SK-N-SH (cell line): ENCODE results near the gene ARHGAP15. TPM values are rescaled to one million over a fixed set of nuclear protein-coding genes. Genes with fewer than 3 reads are reported as not detected.
"Not testable (repeated sequence)": the region's sequence is repeated elsewhere in the genome, so short reads cannot be mapped to it uniquely, and the experiment has no call there.

ENCODE experiments used
- CTCF ChIA-PET: fragments of 300-600, 350-600 bp; formaldehyde crosslinking; extraction: SDS; loops from one replicate; lab custom pipeline; 2021; lab: Yijun Ruan, JAX
- POLR2A ChIA-PET: fragments of 350-600 bp; sonication (Branson Sonifier 250); formaldehyde crosslinking; extraction: SDS; loops from one replicate; lab custom pipeline; 2020; ENCODE audit warnings: antibody characterized with exemption, inconsistent platforms; lab: Yijun Ruan, JAX
- DNase-seq: peaks from one replicate; pipeline ENCODE4 v3.0.0; 2012
- H2AFZ ChIP-seq: fragments of 200-600 bp; sonication (generic); 2 replicates; pipeline ENCODE4 v1.8.1; 2016; ENCODE audit warnings: antibody characterized with exemption, mild to moderate bottlenecking, low read depth
- H3F3A ChIP-seq: fragments of 200-600 bp; sonication (generic); replicated peaks from 2 replicates; pipeline ENCODE3; 2016; ENCODE audit warnings: antibody characterized with exemption, mild to moderate bottlenecking; ENCODE audit not compliant: insufficient read depth
- H3K27ac ChIP-seq, 2 experiments: fragments of 200-500 bp in 1 of 2; fragments of 200-600 bp in 1 of 2; sonication (Bioruptor generic) in 1 of 2; sonication (generic), shearing (Covaris generic) in 1 of 2; 2 replicates each; pipeline versions ENCODE4 v1.5.1 to v1.6.1; 2014 to 2016; ENCODE audit warnings: low read depth in 2 of 2, inconsistent platforms in 1 of 2, low read length in 1 of 2, mild to moderate bottlenecking in 1 of 2, mixed read lengths in 1 of 2
- H3K27me3 ChIP-seq: fragments of 200-600 bp; sonication (generic), shearing (Covaris generic); 2 replicates; pipeline ENCODE4 v1.6.1; 2016; ENCODE audit warnings: mixed run types; ENCODE audit not compliant: insufficient read depth
- H3K36me3 ChIP-seq, 2 experiments: fragments of 200-500 bp in 1 of 2; fragments of 200-600 bp in 1 of 2; sonication (Bioruptor generic) in 1 of 2; sonication (generic) in 1 of 2; replicated peaks in 1 of 2; 2 replicates each; pipeline versions ENCODE3 to v1.5.1; 2014 to 2016; ENCODE audit warnings: low read length in 1 of 2, mild to moderate bottlenecking in 1 of 2; ENCODE audit not compliant: insufficient read depth in 2 of 2, control insufficient read depth in 1 of 2
- H3K4me1 ChIP-seq, 2 experiments: fragments of 200-500 bp in 1 of 2; fragments of 200-600 bp in 1 of 2; sonication (Bioruptor generic) in 1 of 2; sonication (generic), shearing (Covaris generic) in 1 of 2; 2 replicates each; pipeline versions ENCODE4 v1.5.1 to v1.6.1; 2014 to 2016; ENCODE audit warnings: low read depth in 1 of 2, low read length in 1 of 2, mixed run types in 1 of 2; ENCODE audit not compliant: insufficient read depth in 2 of 2, control insufficient read depth in 1 of 2
- H3K4me2 ChIP-seq: fragments of 200-600 bp; sonication (generic), shearing (Covaris generic); 2 replicates; pipeline ENCODE4 v1.6.1; 2017; ENCODE audit warnings: mixed run types
- H3K4me3 ChIP-seq, 2 experiments: fragments of 200-500 bp in 1 of 2; fragments of 200-600 bp in 1 of 2; sonication (Bioruptor generic) in 1 of 2; sonication (generic), shearing (Covaris generic) in 1 of 2; 2 replicates each; pipeline versions ENCODE4 v1.5.1 to v1.8.1; 2014 to 2016; ENCODE audit warnings: low read depth in 2 of 2, inconsistent platforms in 1 of 2, low read length in 1 of 2, mild to moderate bottlenecking in 1 of 2, mixed read lengths in 1 of 2, moderate library complexity in 1 of 2
- H3K79me2 ChIP-seq: fragments of 200-600 bp; sonication (generic); 2 replicates; pipeline ENCODE4 v1.8.1; 2017; ENCODE audit warnings: mild to moderate bottlenecking; ENCODE audit not compliant: insufficient read depth
- H3K9ac ChIP-seq: fragments of 200-600 bp; sonication (generic); 2 replicates; pipeline ENCODE4 v1.6.1; 2017; ENCODE audit warnings: mixed run types
- H3K9me2 ChIP-seq: fragments of 200-600 bp; sonication (generic); 2 replicates; pipeline ENCODE4 v1.6.1; 2017; ENCODE audit warnings: mixed run types
- H3K9me3 ChIP-seq: fragments of 200-600 bp; sonication (generic); 2 replicates; pipeline ENCODE4 v1.6.1; 2017; ENCODE audit warnings: mixed run types, mild to moderate bottlenecking, moderate library complexity
- H4K20me1 ChIP-seq: fragments of 200-600 bp; sonication (generic); 2 replicates; pipeline ENCODE4 v1.6.1; 2017; ENCODE audit warnings: mild to moderate bottlenecking, mixed run types; ENCODE audit not compliant: insufficient read depth
- EP300 ChIP-seq, 2 experiments: IDR thresholded peaks; 2 replicates each; pipeline versions ENCODE4 v1.4.0 to v1.6.1; 2012; ENCODE audit warnings: borderline replicate concordance in 1 of 2, low read depth in 1 of 2, low read length in 1 of 2
- GATA2 ChIP-seq: sonication (generic); formaldehyde crosslinking; IDR thresholded peaks from 2 replicates; pipeline ENCODE4 v1.5.0; 2020; ENCODE audit warnings: mild to moderate bottlenecking, missing genetic modification reagents
- RAD21 ChIP-seq: IDR thresholded peaks from 2 replicates; pipeline ENCODE4 v1.6.1; 2012; ENCODE audit warnings: mild to moderate bottlenecking, low read length
- SMC3 ChIP-seq: IDR thresholded peaks from 2 replicates; pipeline ENCODE4 v1.6.1; 2012; ENCODE audit warnings: low read depth, low read length, improper control_type of control experiment
- WGBS: methylation state at CpG from one replicate; pipeline ENCODE4 v1.1.6; 2017; ENCODE audit warnings: low lambda C conversion rate; 5-methylcytosine and 5-hydroxymethylcytosine counted together
- polyA plus RNA-seq, 3 experiments: library from polyadenylated mRNA; depleted of rRNA; stranded (reverse); fragments of >200 nt; gene quantifications; 2 replicates each; pipeline ENCODE4 v1.2.3, GENCODE V29; 2012

ARHGAP15 gene
- polyA plus RNA-seq, 1 of the 3 experiments (the other 2 are of a cell fraction): not detected

DNA sequence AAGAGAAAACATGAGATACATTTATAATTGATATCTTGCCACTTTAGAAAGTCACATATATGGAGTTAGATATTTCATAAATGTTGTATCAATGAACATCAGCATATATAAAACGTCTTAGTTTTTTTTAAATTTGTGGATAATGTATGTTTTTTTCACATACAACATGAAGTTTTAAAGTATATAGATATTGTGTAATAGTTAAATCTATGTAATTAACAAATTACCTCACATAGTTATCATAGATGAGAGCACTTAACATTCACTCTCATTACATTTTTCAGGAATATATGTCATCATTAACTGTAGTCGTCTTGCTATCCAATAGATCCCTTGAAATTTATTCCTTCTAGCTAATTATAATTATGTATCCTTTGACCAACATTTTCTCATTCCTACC, 406.6 kb downstream of the ARHGAP15 start:
- CTCF ChIA-PET: no interaction called here
- no peaks in the 10 kb centered on the region for H3K9me3 ChIP-seq
- no peaks in the 10 kb centered on the region for H4K20me1 ChIP-seq
- peaks cover 0 to under 1% of the 10 kb centered on the region in 2 experiments; a peak in 1 of 4 replicates for H3K4me1 ChIP-seq
- H3K79me2 ChIP-seq: no peaks in the 10 kb centered on the region
- no peak for TF ChIP-seq RAD21
- DNase-seq: no peak
- 50% methylated on average over 2 of the region's 2 CpGs for WGBS
- no peaks in the 10 kb centered on the region for H3F3A ChIP-seq
- no peaks in the 10 kb centered on the region for H3K27me3 ChIP-seq
- H3K27ac ChIP-seq: no peak overlapping the region
- no peak overlapping the region for H3K9ac ChIP-seq
- H2AFZ ChIP-seq: no peak overlapping the region
- H3K9me2 ChIP-seq: no peaks in the 10 kb centered on the region
- no peak overlapping the region for H3K4me3 ChIP-seq
- no peaks in the 10 kb centered on the region for H3K36me3 ChIP-seq
- H3K4me2 ChIP-seq: no peak overlapping the region
- POLR2A ChIA-PET: no interaction called here

- H3K36me3 ChIP-seq, H3F3A ChIP-seq, H3K27me3 ChIP-seq, CTCF ChIA-PET, H3K4me1 ChIP-seq, H3K9me2 ChIP-seq, H2AFZ ChIP-seq, H3K4me3 ChIP-seq, H3K27ac ChIP-seq, H3K79me2 ChIP-seq, H3K9me3 ChIP-seq, H3K4me2 ChIP-seq, H3K9ac ChIP-seq, POLR2A ChIA-PET, H4K20me1 ChIP-seq, DNase-seq: not testable (repeated sequence)
- 55% methylated on average over 7 of the region's 11 CpGs for WGBS
Measured at GRCh38 chr2:143541899-143542298, 412.7 kb downstream of the ARHGAP15 start.

- 82% methylated on average over 7 of the region's 7 CpGs for WGBS
- peak; percentile 34 for DNase-seq
- ChIA-PET CTCF (no interaction called here), POLR2A (interaction anchor here (1.2 kb wide), 1 partner anchor 19 kb away, joined by 3 read pairs; no protein-coding TSS in a partner anchor)
- Histone ChIP-seq H2AFZ (no peak overlapping the region), H3K79me2 (no peaks in the 10 kb centered on the region), H3K9me2 (no peaks in the 10 kb centered on the region), H3K27me3 (no peaks in the 10 kb centered on the region), H3K9me3 (no peaks in the 10 kb centered on the region), H4K20me1 (no peaks in the 10 kb centered on the region), H3K4me1 (peaks cover 0 to 10% of the 10 kb centered on the region in 2 experiments; a peak in 2 of 4 replicates), H3K9ac (no peak overlapping the region), H3K4me3 (no peak overlapping the region), H3K27ac (peak overlapping the region in 1 of 2 experiments; percentile 71; a peak in 2 of 4 replicates), H3K36me3 (no peaks in the 10 kb centered on the region), H3K4me2 (no peak overlapping the region), H3F3A (no peaks in the 10 kb centered on the region)
- TF ChIP-seq EP300 (IDR thresholded peaks at IDR 0.05; ENCODE audit: borderline replicate concordance in 1 of 2, low read depth in 1 of 2, low read length in 1 of 2) (peak in 1 of 2 experiments; percentile 73; a peak in 2 of 4 replicates), SMC3 (no peak), GATA2 (0 out of 2 replicates have a peak, but pooled peaks have one; percentile 16)
Measured at GRCh38 chr2:143545059-143545948, 416.1 kb downstream of the ARHGAP15 start.
